Hepatocyte (in vitro differentiated cells): Measurements from ENCODE around the gene SLC38A10.

Experiments used
- CTCF ChIP-seq: fragments of 200-600 bp; sonication (generic); IDR thresholded peaks from 2 replicates; pipeline ENCODE4 v1.5.1; 2016; ENCODE audit warnings: antibody characterized with exemption, mild to moderate bottlenecking; ENCODE audit not compliant: poor library complexity
- EZH2 ChIP-seq: fragments of 200-600 bp; sonication (generic); IDR thresholded peaks from 2 replicates; pipeline ENCODE4 v1.6.1; 2016; ENCODE audit warnings: antibody characterized with exemption, mild to moderate bottlenecking, borderline replicate concordance

GRCh38 chr17:81305051-81305630 lies 10.0 kb upstream of the SLC38A10 start:
- TF ChIP-seq EZH2 (no peak), CTCF (no peak)
